Bone marrow (tissue), 2 donors: ENCODE results near the gene ADGRV1.

Experiments
- DNase-seq, 2 donors: peaks; one replicate each; lab custom pipeline; 2025; lab: John Stamatoyannopoulos, UW

The ADGRV1 gene

GRCh38 chr5:91139572-91140200, 581.1 kb downstream of the ADGRV1 start:
- DNase-seq, result peak in 1 of 2 donors; percentile 17

DNA sequence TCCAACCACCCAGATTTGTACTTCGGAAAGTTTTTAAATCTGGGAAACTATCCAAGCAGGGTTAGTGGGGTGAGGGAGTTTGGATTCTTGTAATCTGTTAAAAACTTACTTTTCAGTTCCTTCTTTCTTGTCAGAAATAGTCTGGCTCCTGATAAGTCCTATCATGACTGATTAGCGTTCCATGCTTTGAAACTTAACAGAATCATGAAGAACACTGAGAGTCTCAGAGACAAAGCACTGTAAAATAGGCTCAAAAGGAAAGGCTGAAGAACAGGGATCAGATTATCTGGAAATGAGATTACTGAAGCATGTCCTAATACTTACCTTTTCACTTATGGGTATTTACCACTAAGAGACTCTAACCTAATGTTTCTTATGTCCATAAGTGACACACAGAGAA, 582.1 kb downstream of the ADGRV1 start:
- no peak for DNase-seq

DNA sequence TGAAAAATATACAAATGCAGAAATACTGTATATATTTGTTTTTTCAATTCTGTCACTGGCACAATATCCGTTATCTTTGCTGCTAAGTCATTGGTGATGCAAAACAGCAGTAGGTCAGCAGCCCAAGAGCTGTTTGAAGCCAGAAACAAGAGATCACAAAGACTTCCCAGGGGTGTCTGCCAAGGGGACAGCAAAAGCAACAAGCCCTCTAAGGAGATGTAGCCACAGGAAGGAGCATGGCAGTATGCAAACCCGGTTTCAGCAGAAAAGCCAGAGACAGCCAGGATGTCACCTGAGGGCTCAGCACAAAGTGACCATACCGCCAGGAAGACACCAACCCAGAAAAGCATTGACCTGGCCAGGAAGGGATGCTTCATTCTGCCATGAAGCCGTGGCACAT, 583.0 kb downstream of the ADGRV1 start:
- DNase-seq, result no peak

- DNase-seq, result no peak
These were observed 583.8 kb downstream of the ADGRV1 start for GRCh38 chr5:91142386-91142785.

DNA sequence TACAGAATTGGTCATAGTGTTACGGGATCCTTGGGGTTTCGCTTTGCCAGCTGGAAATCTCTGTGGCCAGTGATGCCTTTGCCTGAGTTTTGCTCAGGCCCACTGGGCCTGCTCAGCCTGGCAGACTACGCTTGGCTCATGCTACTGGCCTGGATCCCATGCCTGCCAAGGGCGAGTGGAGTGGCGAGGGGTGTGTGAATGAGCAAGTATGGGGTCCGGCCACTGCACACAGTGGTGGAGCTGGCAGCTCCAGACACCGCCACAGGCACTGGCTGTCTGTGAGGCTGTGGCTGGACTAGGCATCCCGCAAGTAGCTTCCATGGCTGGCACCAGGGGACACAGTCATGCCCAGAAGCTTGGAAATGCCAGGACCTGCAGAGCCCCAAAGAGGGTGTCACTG, 584.2 kb downstream of the ADGRV1 start:
- no peak for DNase-seq

GRCh38 chr5:91143840-91144239, 585.2 kb downstream of the ADGRV1 start:
- no peak for DNase-seq

DNA sequence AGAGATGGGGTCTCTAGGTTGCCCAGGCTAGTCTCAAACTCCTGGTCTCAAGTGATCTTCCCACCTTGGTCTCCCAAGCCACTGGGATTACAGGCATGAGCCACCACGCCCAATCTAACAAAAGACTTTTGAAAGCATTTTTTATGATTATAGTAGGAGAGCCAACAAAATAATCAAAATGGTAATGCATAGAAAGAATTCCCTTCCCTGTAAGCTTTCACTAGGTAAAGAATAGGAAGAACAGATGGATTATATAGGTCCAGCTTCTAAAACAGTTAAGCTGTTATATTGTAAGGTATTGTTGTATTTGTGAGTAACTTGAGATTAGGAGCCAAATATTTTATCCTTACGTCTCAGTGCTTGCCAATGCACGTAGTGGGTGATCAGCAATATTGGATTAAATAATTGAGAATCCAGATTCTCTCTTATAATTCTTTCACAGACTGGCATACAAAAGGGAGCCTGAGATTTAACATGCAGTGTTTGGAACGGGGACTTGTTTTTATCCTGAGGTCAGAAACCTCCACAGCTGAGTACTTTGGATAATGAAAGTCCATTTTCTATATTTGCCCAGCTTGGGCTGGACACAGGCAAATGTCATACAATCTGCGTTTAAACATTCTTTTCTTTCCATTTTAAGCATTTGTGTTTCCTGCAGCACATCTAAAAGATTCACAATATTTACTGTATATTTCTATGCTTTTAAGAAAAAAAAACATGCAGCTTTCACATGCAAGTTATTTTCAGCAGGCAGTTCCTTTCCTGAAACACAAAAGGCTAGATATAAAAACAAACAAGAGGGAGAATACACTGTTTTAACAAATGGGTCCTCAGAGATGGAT, 586.1 kb downstream of the ADGRV1 start:
- DNase-seq, result no peak

DNA sequence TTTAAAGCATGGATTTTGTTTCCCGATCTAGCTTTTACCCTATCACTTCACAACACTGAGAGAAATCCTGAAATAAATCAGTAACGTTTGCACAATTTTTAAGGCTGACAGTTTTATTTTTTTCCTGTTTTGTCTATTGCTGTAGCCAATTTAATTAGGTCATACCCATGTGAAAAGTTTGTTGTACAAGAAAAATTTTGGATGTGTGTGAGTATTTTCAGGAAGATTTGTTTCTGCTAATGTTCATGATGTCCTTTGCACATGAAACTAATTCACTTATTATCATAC, 586.7 kb downstream of the ADGRV1 start:
- DNase-seq, result no peak

DNA sequence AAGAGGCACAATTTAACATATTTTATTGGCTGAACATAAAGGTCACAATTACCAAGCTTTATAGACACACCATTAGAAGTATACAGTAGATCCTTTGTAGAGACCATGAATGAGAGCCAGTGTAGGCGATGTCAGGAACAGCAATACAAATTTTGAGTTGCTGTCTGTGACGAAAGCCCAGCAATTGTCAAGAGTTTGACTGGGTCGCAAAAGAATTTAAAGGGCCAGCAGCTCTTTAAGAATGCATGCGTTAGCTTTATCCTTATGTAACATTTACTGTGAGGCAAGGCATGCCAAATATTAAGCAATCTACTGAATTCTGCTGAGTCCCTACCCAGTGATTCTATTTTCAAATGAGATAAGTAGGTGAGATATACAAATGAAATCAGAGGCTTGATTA, 587.6 kb downstream of the ADGRV1 start:
- no peak for DNase-seq

- DNase-seq, result no peak
These were observed 588.5 kb downstream of the ADGRV1 start for GRCh38 chr5:91146905-91147600.

DNA sequence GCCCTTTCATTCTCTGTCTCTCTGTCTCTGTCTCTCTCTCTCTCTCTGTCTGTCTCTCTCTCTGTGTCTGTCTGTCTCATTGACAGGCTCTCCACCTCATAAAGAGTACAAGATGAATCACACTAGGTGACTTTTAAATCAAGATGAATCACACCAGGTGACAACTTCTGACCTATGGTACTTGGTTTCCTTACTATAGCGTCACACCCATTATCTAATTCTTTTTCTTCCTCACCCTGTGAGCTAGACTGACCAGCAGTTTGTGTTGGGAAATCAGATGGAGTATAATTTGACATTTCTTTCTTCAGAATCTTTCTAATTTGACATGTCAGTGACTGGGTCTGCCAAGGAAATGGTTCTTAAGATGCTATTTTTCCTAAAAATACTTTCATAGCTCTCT, 591.6 kb downstream of the ADGRV1 start:
- DNase-seq, result no peak

GRCh38 chr5:91150636-91151035, 592.0 kb downstream of the ADGRV1 start:
- DNase-seq, result no peak

DNA sequence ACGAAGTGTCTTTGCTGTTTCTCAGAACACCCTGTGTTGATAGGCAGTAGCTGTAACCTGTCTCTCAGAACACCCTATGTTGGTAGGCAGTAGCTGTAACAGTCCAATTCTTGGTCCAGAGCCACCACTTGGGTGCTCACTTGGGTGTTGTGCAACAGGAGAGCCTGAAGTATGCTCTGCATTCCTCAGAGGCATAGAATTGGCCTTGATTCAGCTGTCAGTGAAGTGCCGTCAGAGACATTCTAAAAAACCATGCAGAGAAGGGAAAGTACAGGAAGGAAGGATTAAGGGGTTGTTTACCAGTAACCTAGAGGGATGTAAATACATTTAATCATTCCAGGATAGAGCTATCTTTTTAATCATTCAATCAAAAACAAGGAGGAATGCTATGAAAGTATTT, 593.4 kb downstream of the ADGRV1 start:
- no peak for DNase-seq

GRCh38 chr5:91154338-91154737, 595.7 kb downstream of the ADGRV1 start:
- no peak for DNase-seq

GRCh38 chr5:91155274-91155673, 596.7 kb downstream of the ADGRV1 start:
- DNase-seq, result no peak

- DNase-seq, result peak in 1 of 2 donors; percentile 7
These were observed 597.6 kb downstream of the ADGRV1 start for GRCh38 chr5:91156242-91156641.

DNA sequence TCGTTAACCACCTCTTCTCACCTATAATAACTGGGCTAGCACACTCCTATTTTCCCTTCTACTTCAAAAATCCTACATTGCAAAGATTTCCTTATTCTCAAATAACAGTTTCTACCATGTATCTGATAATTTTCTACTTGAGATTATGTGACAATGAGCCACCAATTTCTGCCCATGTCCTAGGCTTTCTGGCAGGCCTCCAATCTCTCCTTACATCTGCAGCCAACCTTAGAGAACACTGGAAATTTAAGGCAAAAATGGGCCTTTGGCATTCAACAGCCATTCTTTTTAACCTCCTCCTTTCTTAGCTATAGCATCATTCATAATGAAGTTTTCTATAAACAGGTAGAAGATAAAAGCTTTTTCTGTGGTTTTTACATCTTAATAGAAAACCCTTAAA, 599.4 kb downstream of the ADGRV1 start:
- DNase-seq, result no peak

DNA sequence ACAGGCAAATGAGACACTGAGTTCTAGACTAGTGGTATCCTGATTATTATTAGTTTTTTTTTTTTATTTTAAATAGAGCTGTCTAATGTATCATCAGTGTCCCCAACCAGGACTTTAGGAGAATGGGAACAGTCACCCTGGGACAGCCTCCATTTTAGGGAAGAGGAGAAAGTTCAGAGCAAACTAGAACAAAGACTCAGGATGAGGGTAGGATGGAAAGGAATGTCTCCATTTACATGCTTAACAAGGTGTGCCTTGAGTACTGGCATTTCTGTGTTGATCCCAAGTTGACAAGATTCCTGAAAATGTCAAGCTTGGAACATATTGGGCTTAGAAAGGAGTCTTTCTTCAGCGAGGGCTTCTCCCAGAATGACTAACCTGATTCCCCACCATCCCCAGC, 601.0 kb downstream of the ADGRV1 start:
- no peak for DNase-seq

GRCh38 chr5:91160714-91161285, 602.2 kb downstream of the ADGRV1 start:
- DNase-seq, result no peak

GRCh38 chr5:91162534-91163381, 604.2 kb downstream of the ADGRV1 start:
- DNase-seq, result peak; percentile 18 to 94

DNA sequence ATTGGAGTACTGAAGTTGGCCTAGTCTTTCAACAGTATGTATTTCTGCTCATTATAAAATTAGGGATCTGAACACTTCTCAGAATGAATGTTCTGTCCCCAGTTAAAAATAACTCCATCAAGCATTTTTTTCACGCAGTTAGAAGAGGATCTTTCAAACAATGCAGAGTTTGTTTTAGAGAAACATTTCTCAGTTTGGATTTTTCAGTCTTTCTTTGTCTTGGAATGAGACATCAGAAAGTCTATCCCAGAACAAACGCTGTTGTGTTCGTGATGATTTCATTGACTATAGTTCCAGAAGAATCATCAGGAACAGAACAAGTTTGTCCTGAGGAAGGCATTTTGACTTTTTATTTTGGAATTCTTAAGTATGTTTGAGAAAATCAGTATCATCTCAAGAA, 605.8 kb downstream of the ADGRV1 start:
- no peak for DNase-seq
